IgD-negative memory B cell (primary cell): ENCODE data around the gene BCL2. TPM values are rescaled to one million over a fixed set of nuclear protein-coding genes. Genes with fewer than 3 reads are reported as not detected.
"Not testable (repeated sequence)": the region's sequence is repeated elsewhere in the genome, so short reads cannot be mapped to it uniquely, and the experiment has no call there.

Source experiments
- H3K27ac Mint-ChIP-seq, 3 donors: one replicate each; pipeline ENCODE4 v1.8.0; 2020 to 2022; ENCODE audit warnings: mild to moderate bottlenecking in 3 of 3, mixed read lengths in 3 of 3, moderate library complexity in 1 of 3
- H3K27me3 Mint-ChIP-seq: one replicate; pipeline ENCODE4 v1.8.0; 2021; ENCODE audit warnings: mixed read lengths
- H3K36me3 Mint-ChIP-seq: one replicate; pipeline ENCODE4 v1.8.0; 2020; ENCODE audit warnings: mild to moderate bottlenecking, mixed read lengths
- H3K4me1 Mint-ChIP-seq, 3 donors: one replicate each; pipeline ENCODE4 v1.8.0; 2020 to 2022; ENCODE audit warnings: mixed read lengths in 3 of 3, mild to moderate bottlenecking in 1 of 3
- H3K4me3 Mint-ChIP-seq, 4 donors: one replicate each; pipeline ENCODE4 v1.8.0; 2020 to 2022; ENCODE audit warnings: mild to moderate bottlenecking in 4 of 4, mixed read lengths in 4 of 4, moderate library complexity in 3 of 4
- H3K9me3 Mint-ChIP-seq, 3 donors: one replicate each; pipeline ENCODE4 v1.8.0; 2020 to 2021; ENCODE audit warnings: mixed read lengths in 3 of 3, mild to moderate bottlenecking in 1 of 3
- polyA plus RNA-seq: library from polyadenylated mRNA; unstranded; fragments of 300-500 nt; fragmentation: Illumina TruSeq; gene quantifications from one replicate; pipeline ENCODE4 v1.2.3, GENCODE V29; 2021

BCL2 gene
- polyA plus RNA-seq, 1 donor from 2014 or later, result 36.2 TPM

DNA sequence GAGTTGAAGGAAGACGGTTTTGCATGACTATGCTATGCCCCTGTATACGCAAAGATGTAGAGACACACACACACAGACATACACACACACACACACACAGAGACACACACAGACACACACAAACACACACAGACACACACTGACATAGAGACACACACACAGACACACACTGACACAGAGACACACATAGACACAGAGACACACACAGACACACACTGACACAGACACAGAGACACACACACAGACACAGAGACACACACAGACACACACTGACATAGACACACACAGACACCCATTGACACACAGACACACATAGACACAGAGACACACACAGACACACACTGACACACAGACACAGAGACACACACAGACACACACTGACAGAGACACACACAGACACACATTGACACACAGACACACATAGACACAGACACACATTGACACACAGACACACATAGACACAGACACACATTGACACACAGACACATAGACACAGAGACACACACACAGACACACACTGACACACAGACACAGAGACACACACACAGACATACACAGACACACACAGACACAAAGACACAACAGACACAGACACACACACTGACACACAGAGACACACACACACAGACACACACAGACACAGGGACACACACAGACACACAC is 121.3 kb downstream of the BCL2 start:
- H3K36me3 Mint-ChIP-seq, result peaks cover 2% of the 10 kb centered on the region
- no peak overlapping the region for H3K27ac Mint-ChIP-seq
- H3K9me3 Mint-ChIP-seq, result no peaks in the 10 kb centered on the region

GRCh38 chr18:63197246-63197869 is 122.2 kb downstream of the BCL2 start:
- Mint-ChIP-seq H3K36me3 (no peaks in the 10 kb centered on the region), H3K9me3 (no peaks in the 10 kb centered on the region), H3K27me3 (no peaks in the 10 kb centered on the region), H3K27ac (no peak overlapping the region), H3K4me3 (no peak overlapping the region), H3K4me1 (peaks cover 16 to 28% (median 18%) of the 10 kb centered on the region in 3 donors)

More for the DNA sequence above, 121.3 kb downstream of the BCL2 start:
- H3K4me3 Mint-ChIP-seq, result no peak overlapping the region
- peaks cover 8 to 26% (median 10%) of the 10 kb centered on the region in 3 donors for H3K4me1 Mint-ChIP-seq
- H3K27me3 Mint-ChIP-seq, result no peaks in the 10 kb centered on the region

GRCh38 chr18:63195326-63196159 is 124.0 kb downstream of the BCL2 start:
- peaks cover 7% of the 10 kb centered on the region for H3K36me3 Mint-ChIP-seq

DNA sequence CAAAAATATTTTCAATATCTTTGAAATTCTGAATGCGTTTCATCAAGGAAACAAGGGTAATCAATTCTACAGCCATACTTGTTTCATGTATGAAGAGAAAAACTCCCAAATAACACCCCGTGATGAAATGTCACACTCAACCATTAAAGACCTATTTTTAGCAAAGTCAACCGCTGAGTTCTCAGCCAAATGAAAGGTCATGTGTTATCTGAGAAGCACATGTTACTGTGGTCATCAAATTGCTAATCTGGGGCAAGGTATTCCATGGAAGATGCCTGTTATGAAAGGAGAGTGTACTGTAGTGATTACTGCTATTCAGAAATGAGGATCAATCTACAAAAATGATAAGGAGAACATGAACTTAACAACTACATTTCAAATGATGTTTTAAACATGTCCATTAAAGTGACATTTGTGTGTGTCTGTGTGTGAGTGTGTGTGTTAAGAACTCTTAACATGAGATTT is 126.7 kb downstream of the BCL2 start:
- peak overlapping the region in 2 of 4 donors; percentile 18 to 51 for H3K4me3 Mint-ChIP-seq
- H3K9me3 Mint-ChIP-seq, result no peaks in the 10 kb centered on the region
- peak overlapping the region in 2 of 3 donors; percentile 70 to 84 for H3K27ac Mint-ChIP-seq
- H3K36me3 Mint-ChIP-seq, result peaks cover 10% of the 10 kb centered on the region
- H3K4me1 Mint-ChIP-seq, result peaks cover 21 to 45% (median 39%) of the 10 kb centered on the region in 3 donors
- H3K27me3 Mint-ChIP-seq, result no peaks in the 10 kb centered on the region

More at GRCh38 chr18:63195326-63196159, 124.0 kb downstream of the BCL2 start:
- Mint-ChIP-seq H3K4me1 (peaks cover 18 to 31% (median 22%) of the 10 kb centered on the region in 3 donors), H3K27ac (peak overlapping the region in 1 of 3 donors; percentile 25), H3K4me3 (no peak overlapping the region), H3K27me3 (no peaks in the 10 kb centered on the region), H3K9me3 (no peaks in the 10 kb centered on the region)

DNA sequence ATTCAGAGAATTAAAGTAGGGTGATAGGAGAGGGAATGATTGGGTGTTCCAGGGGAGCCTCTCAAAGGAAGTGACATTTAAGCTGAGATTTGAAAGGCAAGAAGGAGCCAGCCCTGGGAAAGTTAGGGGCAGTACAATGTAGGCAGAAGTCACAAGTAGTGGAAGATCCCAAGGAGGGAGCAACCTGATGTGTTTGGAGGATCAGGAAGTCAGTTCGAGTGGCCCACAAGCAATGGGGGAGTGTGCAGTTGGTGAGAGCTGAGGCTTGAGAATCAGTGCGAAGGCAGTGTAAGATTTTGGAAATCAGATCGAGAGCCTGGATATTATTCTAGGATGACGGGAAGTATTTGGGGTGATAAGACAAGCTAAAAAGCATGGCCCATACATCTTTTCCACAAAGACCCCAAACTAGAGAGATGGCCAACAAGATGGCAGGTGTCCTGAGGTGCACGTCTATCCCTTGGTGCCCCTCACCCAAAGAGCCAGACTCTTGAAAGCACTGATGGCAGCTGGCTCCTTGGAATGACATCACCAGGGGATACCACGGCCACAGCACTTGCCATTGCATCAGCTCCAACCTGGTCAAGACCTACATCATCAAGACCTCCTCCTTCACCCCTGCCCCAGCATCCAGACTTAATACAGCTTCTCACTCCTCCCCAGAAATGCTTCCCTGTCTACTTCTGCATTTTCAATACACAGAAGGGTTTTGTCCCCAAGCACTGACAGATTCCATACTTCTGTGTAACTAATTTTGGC is 127.3 kb downstream of the BCL2 start:
- peaks cover 27 to 51% (median 45%) of the 10 kb centered on the region in 3 donors for H3K4me1 Mint-ChIP-seq
- peak overlapping the region; percentile 14 to 84 (median 70) for H3K27ac Mint-ChIP-seq
- peaks cover 10% of the 10 kb centered on the region for H3K36me3 Mint-ChIP-seq
- H3K27me3 Mint-ChIP-seq, result no peaks in the 10 kb centered on the region
- H3K4me3 Mint-ChIP-seq, result peak overlapping the region in 2 of 4 donors; percentile 49 to 51
- no peaks in the 10 kb centered on the region for H3K9me3 Mint-ChIP-seq

GRCh38 chr18:63191413-63191812 is 128.2 kb downstream of the BCL2 start:
- Mint-ChIP-seq H3K4me3 (no peak overlapping the region), H3K4me1 (peaks cover 29 to 57% (median 52%) of the 10 kb centered on the region in 3 donors), H3K27me3 (no peaks in the 10 kb centered on the region), H3K36me3 (peaks cover 10% of the 10 kb centered on the region), H3K27ac (peak overlapping the region in 1 of 3 donors; percentile 80), H3K9me3 (no peaks in the 10 kb centered on the region)

GRCh38 chr18:63190838-63191237 is 128.7 kb downstream of the BCL2 start:
- H3K27me3 Mint-ChIP-seq, H3K9me3 Mint-ChIP-seq: not testable (repeated sequence)
- H3K4me3 Mint-ChIP-seq, result peak overlapping the region in 1 of 4 donors; percentile 31
- peak overlapping the region in 2 of 3 donors; percentile 21 to 78 for H3K27ac Mint-ChIP-seq
- H3K36me3 Mint-ChIP-seq, result peaks cover 10% of the 10 kb centered on the region
- H3K4me1 Mint-ChIP-seq, result peaks cover 32 to 60% (median 58%) of the 10 kb centered on the region in 3 donors

GRCh38 chr18:63189817-63190216 is 129.8 kb downstream of the BCL2 start:
- H3K27me3 Mint-ChIP-seq, result no peaks in the 10 kb centered on the region
- no peaks in the 10 kb centered on the region for H3K9me3 Mint-ChIP-seq
- H3K4me3 Mint-ChIP-seq, result peak overlapping the region in 2 of 4 donors; percentile 34 to 64
- H3K4me1 Mint-ChIP-seq, result peaks cover 33 to 66% (median 64%) of the 10 kb centered on the region in 3 donors
- H3K36me3 Mint-ChIP-seq, result peaks cover 10% of the 10 kb centered on the region
- H3K27ac Mint-ChIP-seq, result peak overlapping the region; percentile 8 to 27 (median 9)

DNA sequence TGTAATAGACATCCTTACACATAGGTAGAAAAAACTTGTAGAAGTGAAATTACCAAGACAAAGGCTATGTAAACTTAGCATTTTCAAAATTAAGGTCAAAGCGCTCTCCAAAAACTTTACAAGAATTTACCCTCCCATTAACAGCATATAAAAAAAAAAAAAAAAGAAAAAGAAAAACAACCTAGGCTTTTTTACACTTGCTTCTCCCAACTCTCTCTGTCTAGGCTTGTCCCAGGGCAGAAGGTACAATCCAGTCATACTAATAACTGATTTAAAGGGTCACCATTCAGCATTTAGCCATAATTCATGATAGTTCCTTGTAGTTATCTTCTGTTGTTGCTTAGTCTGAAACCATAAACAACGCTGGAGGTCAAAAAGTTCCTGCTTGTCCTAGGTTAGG is 130.5 kb downstream of the BCL2 start:
- Mint-ChIP-seq H3K27ac (peak overlapping the region; percentile 12 to 72 (median 28)), H3K36me3 (peaks cover 10% of the 10 kb centered on the region), H3K9me3 (no peaks in the 10 kb centered on the region), H3K4me3 (no peak overlapping the region), H3K27me3 (no peaks in the 10 kb centered on the region), H3K4me1 (peaks cover 38 to 73% (median 70%) of the 10 kb centered on the region in 3 donors)

- no peaks in the 10 kb centered on the region for H3K9me3 Mint-ChIP-seq
- peaks cover 13% of the 10 kb centered on the region for H3K36me3 Mint-ChIP-seq
- H3K4me1 Mint-ChIP-seq, result peaks cover 43 to 74% (median 70%) of the 10 kb centered on the region in 3 donors
- H3K4me3 Mint-ChIP-seq, result peak overlapping the region in 1 of 4 donors; percentile 70
- peak overlapping the region in 1 of 3 donors; percentile 54 for H3K27ac Mint-ChIP-seq
- no peaks in the 10 kb centered on the region for H3K27me3 Mint-ChIP-seq
These were observed 131.6 kb downstream of the BCL2 start for GRCh38 chr18:63187791-63188460.

DNA sequence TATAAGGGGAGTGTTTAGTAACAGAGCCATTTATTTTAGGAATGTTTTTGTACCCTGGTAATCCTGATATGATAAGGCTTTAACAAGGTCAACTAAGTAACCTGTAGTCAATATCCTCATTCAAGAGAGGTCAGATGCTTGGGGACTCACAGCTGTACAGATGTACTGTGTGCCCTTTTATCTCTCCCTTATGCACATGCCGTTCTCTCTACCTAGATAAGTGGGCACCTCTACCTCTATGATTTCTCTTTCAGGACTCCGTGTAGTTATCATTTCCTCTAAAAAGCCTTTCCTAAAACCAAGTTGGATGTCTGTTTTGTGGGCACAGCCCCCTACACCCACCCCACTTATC is 132.4 kb downstream of the BCL2 start:
- Mint-ChIP-seq H3K27me3 (no peaks in the 10 kb centered on the region), H3K27ac (peak overlapping the region; percentile 2 to 87 (median 65)), H3K36me3 (peaks cover 13% of the 10 kb centered on the region), H3K9me3 (no peaks in the 10 kb centered on the region), H3K4me1 (peaks cover 44 to 75% (median 71%) of the 10 kb centered on the region in 3 donors), H3K4me3 (peak overlapping the region in 1 of 4 donors; percentile 70)

GRCh38 chr18:63186520-63187222 is 132.9 kb downstream of the BCL2 start:
- Mint-ChIP-seq H3K36me3 (peaks cover 10% of the 10 kb centered on the region), H3K4me3 (peak overlapping the region in 1 of 4 donors; percentile 7), H3K9me3 (no peaks in the 10 kb centered on the region), H3K4me1 (peaks cover 48 to 74% (median 71%) of the 10 kb centered on the region in 3 donors), H3K27me3 (no peaks in the 10 kb centered on the region), H3K27ac (peak overlapping the region; percentile 15 to 87 (median 25))

GRCh38 chr18:63185984-63186383 is 133.6 kb downstream of the BCL2 start:
- no peak overlapping the region for H3K4me3 Mint-ChIP-seq
- peak overlapping the region in 2 of 3 donors; percentile 15 to 25 for H3K27ac Mint-ChIP-seq
- no peaks in the 10 kb centered on the region for H3K9me3 Mint-ChIP-seq
- peaks cover 9% of the 10 kb centered on the region for H3K36me3 Mint-ChIP-seq
- H3K27me3 Mint-ChIP-seq, result no peaks in the 10 kb centered on the region
- peaks cover 55 to 81% (median 76%) of the 10 kb centered on the region in 3 donors for H3K4me1 Mint-ChIP-seq
